RKO (cell line): ENCODE data around the gene RBM8A.

Experiments used
- DNase-seq: peaks from one replicate; pipeline ENCODE4 v3.0.0-alpha.2; 2016; ENCODE audit warnings: low spot score

The RBM8A gene

GRCh38 chr1:145884675-145885074 lies 42.6 kb downstream of the RBM8A start:
- no peak for DNase-seq

- no peak for DNase-seq
Observed at GRCh38 chr1:145879775-145880174, 47.5 kb downstream of the RBM8A start.

GRCh38 chr1:145878724-145879123 lies 48.6 kb downstream of the RBM8A start:
- no peak for DNase-seq

- DNase-seq = no peak
Observed at GRCh38 chr1:145877923-145878486, 49.3 kb downstream of the RBM8A start.

- no peak for DNase-seq
Observed at GRCh38 chr1:145874646-145875045, 52.6 kb downstream of the RBM8A start.

GRCh38 chr1:145871994-145872924 lies 55.0 kb downstream of the RBM8A start:
- DNase-seq = no peak
